Measurements from ENCODE around the gene TGFBR2.

DNA sequence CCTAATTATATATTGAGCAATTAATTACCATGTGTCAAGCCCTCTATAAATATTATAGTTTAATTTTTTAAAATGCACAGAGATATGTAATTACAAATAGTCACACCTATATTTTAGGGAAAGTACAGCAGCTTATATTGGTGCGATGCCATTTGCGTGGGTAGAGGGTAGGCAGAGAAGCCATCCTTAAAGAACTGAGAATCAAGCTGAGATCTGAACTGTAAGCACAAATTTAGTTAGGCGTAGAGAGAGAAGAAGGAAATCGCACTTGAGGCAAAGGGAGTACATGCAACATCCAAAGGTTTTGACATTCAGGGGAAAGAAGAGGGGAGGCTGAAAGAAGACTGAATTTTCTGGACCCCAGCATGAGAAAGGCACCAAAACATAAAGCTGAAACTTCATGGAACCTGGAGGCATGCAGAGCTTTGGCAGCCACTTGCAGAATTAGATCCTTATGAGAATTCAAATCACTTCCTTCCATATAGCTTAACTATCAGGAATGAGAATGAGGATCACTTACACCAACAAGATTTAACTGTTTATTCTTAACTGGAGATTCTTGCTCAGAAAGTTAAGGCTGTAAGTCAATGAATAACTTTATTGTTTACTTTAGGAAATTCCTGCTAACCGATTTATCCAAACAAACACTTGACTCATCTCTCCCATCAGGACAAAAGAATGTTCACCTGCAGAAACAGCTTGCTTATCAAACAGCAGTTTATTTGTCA is 114.3 kb downstream of the TGFBR2 start:
- TF ChIP-seq EP300 (IDR thresholded peaks at IDR 0.05), result no peak
- TF ChIP-seq, protein P1, sequence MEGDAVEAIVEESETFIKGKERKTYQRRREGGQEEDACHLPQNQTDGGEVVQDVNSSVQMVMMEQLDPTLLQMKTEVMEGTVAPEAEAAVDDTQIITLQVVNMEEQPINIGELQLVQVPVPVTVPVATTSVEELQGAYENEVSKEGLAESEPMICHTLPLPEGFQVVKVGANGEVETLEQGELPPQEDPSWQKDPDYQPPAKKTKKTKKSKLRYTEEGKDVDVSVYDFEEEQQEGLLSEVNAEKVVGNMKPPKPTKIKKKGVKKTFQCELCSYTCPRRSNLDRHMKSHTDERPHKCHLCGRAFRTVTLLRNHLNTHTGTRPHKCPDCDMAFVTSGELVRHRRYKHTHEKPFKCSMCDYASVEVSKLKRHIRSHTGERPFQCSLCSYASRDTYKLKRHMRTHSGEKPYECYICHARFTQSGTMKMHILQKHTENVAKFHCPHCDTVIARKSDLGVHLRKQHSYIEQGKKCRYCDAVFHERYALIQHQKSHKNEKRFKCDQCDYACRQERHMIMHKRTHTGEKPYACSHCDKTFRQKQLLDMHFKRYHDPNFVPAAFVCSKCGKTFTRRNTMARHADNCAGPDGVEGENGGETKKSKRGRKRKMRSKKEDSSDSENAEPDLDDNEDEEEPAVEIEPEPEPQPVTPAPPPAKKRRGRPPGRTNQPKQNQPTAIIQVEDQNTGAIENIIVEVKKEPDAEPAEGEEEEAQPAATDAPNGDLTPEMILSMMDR (IDR thresholded peaks at IDR 0.05), result no peak
